Gastroesophageal sphincter (tissue), 4 donors: ENCODE data around the gene DCAF12L2. TPM values are rescaled to one million over a fixed set of nuclear protein-coding genes. Genes with fewer than 3 reads are reported as not detected.

Experiments used
- ATAC-seq: fragments of 150-250 bp; one replicate; pipeline ENCODE4 v1.9.1; 2016; ENCODE audit warnings: mild to moderate bottlenecking, moderate library complexity
- H3K27ac ChIP-seq, 4 donors: fragments of 200-600 bp; sonication (generic) in 3 of 4; 1 replicate in 3 of 4; 2 replicates in 1 of 4; pipeline ENCODE4 v1.5.1; 2016 to 2019
- H3K27me3 ChIP-seq: fragments of 200-600 bp; sonication (generic); one replicate; pipeline ENCODE4 v1.5.1; 2019
- H3K36me3 ChIP-seq, 2 donors: fragments of 200-600 bp; sonication (generic); one replicate each; pipeline ENCODE4 v1.5.1; 2019; ENCODE audit warnings: control low read depth in 1 of 2
- H3K4me1 ChIP-seq, 3 donors: fragments of 200-600 bp; sonication (generic); 1 replicate in 2 of 3; 2 replicates in 1 of 3; pipeline ENCODE4 v1.5.1; 2016 to 2019; ENCODE audit warnings: control low read depth in 2 of 3
- H3K4me3 ChIP-seq, 2 donors: fragments of 200-600 bp; sonication (generic); one replicate each; pipeline ENCODE4 v1.5.1; 2019; ENCODE audit warnings: mild to moderate bottlenecking in 1 of 2, moderate library complexity in 1 of 2
- H3K9me3 ChIP-seq, 3 donors: fragments of 200-600 bp; sonication (generic); one replicate each; pipeline ENCODE4 v1.5.1; 2017 to 2019; ENCODE audit warnings: control low read depth in 2 of 3
- EP300 ChIP-seq: sonication (generic); formaldehyde crosslinking; IDR thresholded peaks from one replicate; pipeline ENCODE4 v1.6.1; 2017; ENCODE audit warnings: antibody characterized with exemption, mild to moderate bottlenecking
- POLR2A ChIP-seq, 2 donors: fragments of 450-650 bp; IDR thresholded peaks; one replicate each; pipeline ENCODE4 v1.6.1; 2017; ENCODE audit warnings: antibody characterized with exemption in 2 of 2, mild to moderate bottlenecking in 2 of 2, moderate library complexity in 1 of 2
- POLR2AphosphoS5 ChIP-seq: sonication (generic); formaldehyde crosslinking; IDR thresholded peaks from one replicate; pipeline ENCODE4 v1.6.1; 2017; ENCODE audit warnings: antibody characterized with exemption
- WGBS, 2 donors: methylation state at CpG; one replicate each; pipeline ENCODE4 v1.1.5; 2018; ENCODE audit warnings: low coverage in 1 of 2; 5-methylcytosine and 5-hydroxymethylcytosine counted together
- total RNA-seq, 4 donors: library from RNA; depleted of rRNA; stranded (reverse); fragments of >200 nt; gene quantifications; one replicate each; pipeline ENCODE4 v1.1.0, GENCODE V29; 2016
- TF ChIP-seq, protein P1 (sequence below), 4 experiments: fragments of 200-600 bp in 2 of 4; fragments of 450-650 bp in 2 of 4; sonication (generic) in 1 of 4; IDR thresholded peaks; one replicate each; pipeline ENCODE4 v1.5.1; 2017 to 2019; ENCODE audit warnings: antibody characterized with exemption in 4 of 4, mild to moderate bottlenecking in 2 of 4, moderate library complexity in 2 of 4

DCAF12L2 gene
- total RNA-seq, 4 donors from 2014 or later = 0.17 to 1.8 (median 0.88) TPM

GRCh38 chrX:126165401-126165720, 728 bp downstream of the DCAF12L2 start:
- 93% methylated on average over 3 of the region's 24 CpGs; no CpG with 5 or more reads in 1 of the 2 donors for WGBS, 2 donors
- H3K27me3 ChIP-seq = no peaks in the 10 kb centered on the region
- no peaks in the 10 kb centered on the region for H3K36me3 ChIP-seq
- H3K4me3 ChIP-seq = peak overlapping the region; percentile 52 to 68
- H3K4me1 ChIP-seq = no peaks in the 10 kb centered on the region
- H3K9me3 ChIP-seq = no peaks in the 10 kb centered on the region
- peak; percentile 21 for ATAC-seq
- TF ChIP-seq POLR2A (IDR thresholded peaks at IDR 0.05) = no peak
- no peak for TF ChIP-seq POLR2AphosphoS5
- TF ChIP-seq EP300 = no peak
- TF ChIP-seq, protein P1, sequence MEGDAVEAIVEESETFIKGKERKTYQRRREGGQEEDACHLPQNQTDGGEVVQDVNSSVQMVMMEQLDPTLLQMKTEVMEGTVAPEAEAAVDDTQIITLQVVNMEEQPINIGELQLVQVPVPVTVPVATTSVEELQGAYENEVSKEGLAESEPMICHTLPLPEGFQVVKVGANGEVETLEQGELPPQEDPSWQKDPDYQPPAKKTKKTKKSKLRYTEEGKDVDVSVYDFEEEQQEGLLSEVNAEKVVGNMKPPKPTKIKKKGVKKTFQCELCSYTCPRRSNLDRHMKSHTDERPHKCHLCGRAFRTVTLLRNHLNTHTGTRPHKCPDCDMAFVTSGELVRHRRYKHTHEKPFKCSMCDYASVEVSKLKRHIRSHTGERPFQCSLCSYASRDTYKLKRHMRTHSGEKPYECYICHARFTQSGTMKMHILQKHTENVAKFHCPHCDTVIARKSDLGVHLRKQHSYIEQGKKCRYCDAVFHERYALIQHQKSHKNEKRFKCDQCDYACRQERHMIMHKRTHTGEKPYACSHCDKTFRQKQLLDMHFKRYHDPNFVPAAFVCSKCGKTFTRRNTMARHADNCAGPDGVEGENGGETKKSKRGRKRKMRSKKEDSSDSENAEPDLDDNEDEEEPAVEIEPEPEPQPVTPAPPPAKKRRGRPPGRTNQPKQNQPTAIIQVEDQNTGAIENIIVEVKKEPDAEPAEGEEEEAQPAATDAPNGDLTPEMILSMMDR (IDR thresholded peaks at IDR 0.05) = no peak
- H3K27ac ChIP-seq = no peak overlapping the region

GRCh38 chrX:126164689-126165400, 1.2 kb downstream of the DCAF12L2 start:
- no peaks in the 10 kb centered on the region for H3K4me1 ChIP-seq
- no CpG with 5 or more reads among the region's 37 CpGs for WGBS, 2 donors
- no peak overlapping the region for H3K4me3 ChIP-seq
- no peaks in the 10 kb centered on the region for H3K36me3 ChIP-seq
- no peaks in the 10 kb centered on the region for H3K27me3 ChIP-seq
- no peaks in the 10 kb centered on the region for H3K9me3 ChIP-seq
- no peak for ATAC-seq
- TF ChIP-seq POLR2AphosphoS5 (no peak), POLR2A (IDR thresholded peaks at IDR 0.05) (no peak), EP300 (no peak)
- TF ChIP-seq, protein P1 (IDR thresholded peaks at IDR 0.05) = no peak
- H3K27ac ChIP-seq = no peak overlapping the region

DNA sequence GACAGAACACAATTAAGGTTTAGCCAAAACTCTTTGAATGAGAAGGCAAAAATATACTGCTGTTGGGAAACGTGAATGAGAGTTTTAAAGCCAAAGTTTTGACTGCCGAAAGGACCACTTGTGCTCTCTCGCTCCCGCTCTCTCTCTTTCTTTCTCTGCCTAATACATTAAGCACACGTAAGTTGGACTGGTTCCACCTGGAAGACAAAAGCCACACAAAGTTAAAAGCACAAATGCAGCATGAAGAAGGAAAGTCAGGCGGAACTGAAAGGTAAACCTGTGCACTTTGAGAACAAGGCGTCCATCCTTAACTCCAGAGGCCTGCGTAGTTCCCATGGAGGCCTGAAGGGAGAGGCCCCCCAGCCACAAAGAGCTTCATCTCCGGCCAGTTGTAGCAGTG, 1.9 kb downstream of the DCAF12L2 start:
- no peaks in the 10 kb centered on the region for H3K27me3 ChIP-seq
- 81 to 82% methylated on average over 6 of the region's 9 CpGs for WGBS, 2 donors
- H3K9me3 ChIP-seq = no peaks in the 10 kb centered on the region
- H3K27ac ChIP-seq = no peak overlapping the region
- H3K4me3 ChIP-seq = no peak overlapping the region
- TF ChIP-seq, protein P1 (IDR thresholded peaks at IDR 0.05) = no peak
- TF ChIP-seq EP300 (no peak), POLR2A (IDR thresholded peaks at IDR 0.05) (no peak), POLR2AphosphoS5 (no peak)
- H3K36me3 ChIP-seq = no peaks in the 10 kb centered on the region
- H3K4me1 ChIP-seq = no peaks in the 10 kb centered on the region
- ATAC-seq = no peak

DNA sequence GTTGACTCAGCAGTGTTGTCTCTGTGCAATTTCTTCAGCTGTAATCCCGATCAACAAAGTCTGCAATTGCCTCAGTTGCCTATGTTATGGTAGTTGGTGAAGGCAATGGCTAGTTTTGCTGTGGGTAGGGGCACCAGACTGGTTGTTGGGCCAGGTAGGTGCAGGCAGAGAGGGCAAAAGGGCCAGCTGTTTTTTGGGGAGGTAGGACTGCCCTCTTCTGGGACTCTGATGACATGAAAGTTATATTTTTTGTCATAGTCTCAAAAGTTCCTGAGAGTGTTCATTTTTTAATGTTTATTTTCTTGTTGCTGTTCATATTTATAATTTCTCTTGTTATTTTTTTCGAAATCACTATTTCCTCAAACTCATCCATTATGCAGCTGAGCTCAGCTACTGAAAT, 25.1 kb downstream of the DCAF12L2 start:
- TF ChIP-seq EP300 (no peak), POLR2A (IDR thresholded peaks at IDR 0.05) (no peak), POLR2AphosphoS5 (no peak)
- TF ChIP-seq, protein P1 (IDR thresholded peaks at IDR 0.05) = no peak
- Histone ChIP-seq H3K36me3 (no peaks in the 10 kb centered on the region), H3K4me3 (no peak overlapping the region), H3K9me3 (no peaks in the 10 kb centered on the region), H3K27me3 (no peaks in the 10 kb centered on the region), H3K4me1 (no peaks in the 10 kb centered on the region), H3K27ac (no peak overlapping the region)
- no peak for ATAC-seq
- 30 to 88% methylated on average over 1 to 2 of the region's 2 CpGs for WGBS, 2 donors

GRCh38 chrX:126137899-126138298, 28.2 kb downstream of the DCAF12L2 start:
- ATAC-seq = no peak
- H3K36me3 ChIP-seq = no peaks in the 10 kb centered on the region

More at GRCh38 chrX:126137899-126138298, 28.2 kb downstream of the DCAF12L2 start:
- TF ChIP-seq POLR2AphosphoS5 = no peak
- TF ChIP-seq, protein P1 (IDR thresholded peaks at IDR 0.05) = no peak
- TF ChIP-seq EP300 = no peak
- TF ChIP-seq POLR2A (IDR thresholded peaks at IDR 0.05) = no peak
- H3K9me3 ChIP-seq = no peaks in the 10 kb centered on the region
- no peaks in the 10 kb centered on the region for H3K27me3 ChIP-seq
- H3K27ac ChIP-seq = no peak overlapping the region
- 67% methylated on average over 1 of the region's 1 CpG; no CpG with 5 or more reads in 1 of the 2 donors for WGBS, 2 donors
- no peaks in the 10 kb centered on the region for H3K4me1 ChIP-seq
- H3K4me3 ChIP-seq = no peak overlapping the region
